DMS153 treated with DMSO at 0.1 percent for 48 hours (cell line): ENCODE measurements around the gene INSRR.

ENCODE experiments used
- DNase-seq: peaks from one replicate; lab custom pipeline; 2025; ENCODE audit not compliant: unreplicated experiment; lab: John Stamatoyannopoulos, UW

INSRR gene

GRCh38 chr1:156834322-156834721 is 24.6 kb downstream of the INSRR start:
- DNase-seq: no peak

- DNase-seq: no peak
These were observed 25.3 kb downstream of the INSRR start for GRCh38 chr1:156833603-156834002.

- DNase-seq: no peak
These were observed 26.5 kb downstream of the INSRR start for GRCh38 chr1:156832434-156832833.

GRCh38 chr1:156828400-156829124 is 30.4 kb downstream of the INSRR start:
- peak; percentile 50 for DNase-seq

- DNase-seq: no peak
These were observed 32.3 kb downstream of the INSRR start for GRCh38 chr1:156826630-156827029.

- DNase-seq: no peak
These were observed 35.6 kb downstream of the INSRR start for GRCh38 chr1:156823210-156823790.

GRCh38 chr1:156822680-156823079 is 36.2 kb downstream of the INSRR start:
- no peak for DNase-seq

GRCh38 chr1:156821801-156822200 is 37.1 kb downstream of the INSRR start:
- DNase-seq: no peak

GRCh38 chr1:156816561-156817328 is 42.2 kb downstream of the INSRR start, which contains the start of gene SH2D2A:
Gene SH2D2A (minus strand): TSS chr1:156816848. CDS start chr1:156816708, 140 bp downstream.
- DNase-seq: no peak

GRCh38 chr1:156815961-156816422 is 42.9 kb downstream of the INSRR start:
- no peak for DNase-seq

- DNase-seq: no peak
These were observed 43.5 kb downstream of the INSRR start for GRCh38 chr1:156815307-156815826.

- DNase-seq: no peak
These were observed 44.2 kb downstream of the INSRR start for GRCh38 chr1:156814571-156815260.

- DNase-seq: peak; percentile 60
These were observed 45.0 kb downstream of the INSRR start for GRCh38 chr1:156813750-156814570.

- DNase-seq: no peak
These were observed 45.6 kb downstream of the INSRR start for GRCh38 chr1:156813298-156813697.

GRCh38 chr1:156812293-156812990 is 46.5 kb downstream of the INSRR start:
- no peak for DNase-seq

- no peak for DNase-seq
These were observed 47.7 kb downstream of the INSRR start for GRCh38 chr1:156811168-156811567.

GRCh38 chr1:156809711-156810366 is 49.1 kb downstream of the INSRR start:
- DNase-seq: no peak

- DNase-seq: no peak
These were observed 49.6 kb downstream of the INSRR start for GRCh38 chr1:156809281-156809680.
